Measurements from ENCODE around the gene LHCGR.

LHCGR gene

GRCh38 chr2:48771241-48772014 is 15.9 kb upstream of the LHCGR start (continued):
- TF ChIP-seq ZNF629 (tag by site-specific recombination; IDR thresholded peaks at IDR 0.05): no peak

- Histone ChIP-seq H3K27ac (ENCODE audit: extremely low read depth, low read depth, low read length) (no peak overlapping the region), H3K4me3 (ENCODE audit: low read depth, low read length) (no peak overlapping the region)
- CTCF ChIA-PET: no interaction called here
Observed at GRCh38 chr2:48770181-48770580, 14.7 kb upstream of the LHCGR start.

More at GRCh38 chr2:48770181-48770580, 14.7 kb upstream of the LHCGR start:
- no peaks in the 10 kb centered on the region; the same call in 1 of the 2 replicates for H3K4me1 ChIP-seq (ENCODE audit: control insufficient read depth, insufficient read depth, low read length)
- TF ChIP-seq ZNF184 (tag by site-specific recombination; IDR thresholded peaks at IDR 0.05) (no peak), ZNF629 (tag by site-specific recombination; IDR thresholded peaks at IDR 0.05) (no peak), ZFP69B (tag by site-specific recombination; IDR thresholded peaks at IDR 0.05) (no peak), WT1 (tag by site-specific recombination; IDR thresholded peaks at IDR 0.05) (no peak), TSHZ1 (tag by site-specific recombination; IDR thresholded peaks at IDR 0.05; ENCODE audit: borderline replicate concordance) (no peak), ZBTB26 (tag by site-specific recombination; optimal IDR thresholded peaks at IDR 0.05) (no peak), PBX3 (CRISPR knock-in tag; IDR thresholded peaks at IDR 0.05) (no peak), MYNN (tag by site-specific recombination; IDR thresholded peaks at IDR 0.05; ENCODE audit: borderline replicate concordance) (no peak), ZNF544 (tag by site-specific recombination; IDR thresholded peaks at IDR 0.05) (no peak), REPIN1 (tag by site-specific recombination; IDR thresholded peaks at IDR 0.05; ENCODE audit: low read depth) (no peak), SETDB1 (IDR thresholded peaks at IDR 0.05; ENCODE audit: insufficient read length, low read length) (no peak), ZNF621 (tag by site-specific recombination; IDR thresholded peaks at IDR 0.05) (no peak), ZNF704 (tag by site-specific recombination; IDR thresholded peaks at IDR 0.05) (no peak), ZNF24 (tag by site-specific recombination; IDR thresholded peaks at IDR 0.05) (no peak), CTCF (tag by site-specific recombination; IDR thresholded peaks at IDR 0.05) (no peak), ZBTB21 (tag by site-specific recombination; IDR thresholded peaks at IDR 0.05) (no peak), ZNF366 (tag by site-specific recombination; conservative IDR thresholded peaks at IDR 0.05) (no peak), PATZ1 (tag by site-specific recombination; IDR thresholded peaks at IDR 0.05) (no peak), ZFP37 (tag by site-specific recombination; IDR thresholded peaks at IDR 0.05) (no peak), ZNF404 (tag by site-specific recombination; IDR thresholded peaks at IDR 0.05) (no peak)
- POLR2A ChIA-PET: no interaction called here
- H3K36me3 ChIP-seq (ENCODE audit: control insufficient read depth in 2 of 2, insufficient read depth in 1 of 2, low read length in 2 of 2): no peaks in the 10 kb centered on the region
- H3K9me3 ChIP-seq (ENCODE audit: control insufficient read depth, insufficient read depth, low read depth, low read length): no peaks in the 10 kb centered on the region

All from HEK293 (cell line).